HG03175 (cell line): ENCODE measurements around the gene TNFRSF4.
"Not testable (repeated sequence)": the region's sequence is repeated elsewhere in the genome, so short reads cannot be mapped to it uniquely, and the experiment has no call there.

Experiments used
- ATAC-seq: cut with Tn5 transposase; IDR thresholded peaks from one replicate; pipeline ENCODE4 v1.9.1; 2021; ENCODE audit warnings: mild to moderate bottlenecking, moderate library complexity; ENCODE audit not compliant: unreplicated experiment

TNFRSF4 gene

DNA sequence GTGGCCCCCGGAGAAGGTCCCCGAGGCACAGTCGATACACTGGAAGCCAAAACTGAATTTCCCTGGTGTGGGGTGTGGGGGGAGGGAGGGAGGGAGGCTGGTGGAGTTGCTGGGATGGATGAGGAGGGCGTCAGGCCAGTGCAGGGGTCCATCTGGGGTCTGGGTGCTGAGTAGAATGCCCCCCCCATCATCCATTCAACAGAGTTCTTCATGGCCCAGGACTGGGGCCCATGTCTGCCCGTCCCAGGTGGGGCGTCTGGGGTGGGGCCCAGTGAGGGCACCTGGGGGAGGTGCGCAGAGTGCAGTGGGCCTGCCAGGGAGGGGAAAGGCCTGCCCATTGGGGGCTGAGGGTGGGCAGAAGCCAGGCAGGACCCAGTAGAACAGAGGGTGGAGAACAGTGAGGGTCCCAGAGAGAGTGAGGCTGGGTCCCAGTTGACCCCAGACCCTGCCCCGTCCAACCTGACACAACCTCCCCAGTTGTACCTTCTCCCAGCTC is 9.5 kb downstream of the TNFRSF4 start:
- ATAC-seq, result no peak

GRCh38 chr1:1203561-1204424 is 10.2 kb downstream of the TNFRSF4 start:
- ATAC-seq, result no peak

DNA sequence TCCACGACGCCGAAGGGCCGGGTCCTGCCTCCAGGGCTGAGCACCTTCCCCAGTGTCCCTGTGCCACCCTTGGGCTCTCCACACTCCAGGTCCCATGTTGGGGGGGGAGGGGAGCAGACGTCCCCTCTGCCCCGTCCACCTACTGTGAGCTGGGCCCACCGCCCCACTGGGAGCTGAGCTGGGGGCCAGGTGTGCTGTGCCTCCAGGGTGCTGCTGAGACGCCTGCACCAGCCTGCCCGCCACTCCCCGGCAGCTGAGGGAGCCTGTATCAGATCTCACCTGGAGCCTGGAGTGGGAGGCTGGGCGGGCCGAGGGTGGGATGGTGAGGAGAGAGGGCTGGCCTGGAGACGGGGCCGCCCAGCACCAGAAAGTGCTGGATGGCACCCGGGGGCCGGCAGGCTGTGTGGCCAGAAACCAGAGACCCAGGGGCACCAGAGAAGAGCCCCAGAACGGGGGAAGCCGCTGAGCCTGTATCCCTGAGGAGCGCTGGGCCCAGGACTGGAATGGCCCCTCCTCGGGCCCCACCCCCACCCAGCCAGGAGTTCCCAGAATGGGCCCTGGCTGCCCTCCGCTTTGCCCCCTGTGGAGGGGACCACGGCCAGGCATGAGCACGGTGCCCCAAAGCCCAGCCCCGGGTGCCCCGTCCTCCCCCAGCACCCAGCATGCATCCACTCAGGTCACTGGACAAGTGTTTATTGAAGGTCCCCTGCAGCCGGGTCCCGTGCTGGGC is 11.0 kb downstream of the TNFRSF4 start:
- no peak for ATAC-seq

DNA sequence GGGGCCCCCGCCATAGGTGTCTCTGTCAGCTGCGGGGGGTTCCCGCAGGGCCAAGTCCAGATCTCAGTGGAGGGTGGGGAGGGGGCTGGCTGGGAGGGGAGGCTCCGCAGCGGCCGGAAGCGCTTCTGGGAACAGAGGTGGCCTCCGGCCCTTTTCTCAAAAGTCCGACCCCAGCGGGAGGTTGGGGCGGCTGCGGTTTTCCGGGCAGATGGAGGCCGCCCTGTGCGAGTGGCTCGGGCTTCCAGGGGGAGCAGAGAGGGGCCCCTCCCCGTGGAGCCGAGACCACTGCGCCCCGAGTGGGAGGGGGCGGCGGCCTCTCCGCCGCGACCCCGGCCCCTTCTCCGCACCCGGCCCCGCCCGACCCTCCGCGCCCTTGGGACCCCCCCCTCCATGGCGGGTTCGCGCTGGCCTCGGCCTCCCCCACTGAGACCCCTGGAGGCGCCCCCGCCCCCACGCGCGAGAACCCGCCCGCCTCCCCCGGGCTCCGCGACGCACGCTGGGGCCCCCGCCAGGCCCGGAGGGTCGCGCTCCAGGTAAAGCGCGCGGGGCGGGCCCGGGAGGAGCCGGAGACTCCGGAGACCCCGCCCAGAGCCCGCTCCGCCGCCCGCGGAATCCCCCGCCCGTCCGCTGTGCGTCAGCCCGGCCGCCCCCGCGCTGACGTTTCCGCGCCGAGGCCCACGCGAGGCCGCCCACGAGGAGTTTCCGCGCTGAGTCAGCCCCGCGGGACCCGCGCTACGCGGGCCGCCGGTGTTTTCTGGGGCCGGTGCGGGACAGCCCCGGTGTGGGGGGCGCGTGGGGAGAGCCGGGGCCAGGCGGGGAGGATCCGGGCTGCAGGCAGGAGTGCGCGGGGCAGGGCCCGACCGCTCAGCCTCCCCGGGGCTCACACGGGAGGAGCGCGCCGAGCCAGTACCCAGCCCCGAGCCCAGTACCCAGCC is 12.8 kb downstream of the TNFRSF4 start:
- no peak for ATAC-seq

- ATAC-seq, result no peak
Observed at GRCh38 chr1:1199961-1200875, 13.7 kb downstream of the TNFRSF4 start.

GRCh38 chr1:1199141-1199960 is 14.6 kb downstream of the TNFRSF4 start:
- ATAC-seq, result no peak

GRCh38 chr1:1198423-1199140 is 15.4 kb downstream of the TNFRSF4 start:
- ATAC-seq, result no peak

DNA sequence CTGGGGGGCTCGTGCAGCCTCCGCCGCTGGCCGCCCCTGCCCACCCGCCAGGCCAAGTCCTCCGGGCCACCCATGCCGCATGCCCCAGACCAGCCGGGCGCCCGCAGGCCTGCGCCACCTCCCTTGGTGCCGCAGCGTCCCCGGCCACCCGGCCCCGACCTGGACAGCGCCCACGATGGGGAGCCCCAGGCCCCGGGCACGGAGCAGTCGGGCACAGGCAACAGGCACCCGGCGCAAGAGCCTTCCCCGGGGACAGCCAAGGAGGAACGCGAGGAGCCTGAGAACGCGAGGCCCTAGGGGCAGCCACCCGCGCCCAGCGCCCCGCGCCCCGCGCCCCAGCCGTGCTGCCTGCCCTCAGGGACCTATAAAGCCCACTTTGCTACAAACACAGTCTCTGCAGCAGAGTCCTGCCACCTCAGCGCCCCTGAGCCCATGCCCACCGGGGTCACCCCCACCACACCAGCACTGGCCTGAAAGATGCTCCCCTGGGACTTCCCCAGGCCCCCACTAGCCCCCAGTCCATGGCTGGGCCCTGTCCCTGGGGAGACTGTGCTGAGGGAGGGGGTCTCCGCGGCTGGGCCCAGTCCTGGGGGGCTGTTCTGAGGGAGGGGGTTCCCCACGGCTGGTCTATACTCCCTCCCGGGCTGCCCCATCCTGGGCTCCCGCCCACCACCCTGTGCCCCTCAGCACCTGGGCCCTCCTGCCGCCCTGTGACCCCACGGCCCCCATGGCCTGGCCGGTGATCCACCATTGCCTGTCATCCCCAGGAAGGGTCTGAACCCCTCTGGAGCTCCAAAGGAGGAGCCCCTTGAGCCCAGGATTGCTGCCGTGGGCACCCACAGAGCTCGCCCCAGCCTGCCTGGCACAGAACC is 16.2 kb downstream of the TNFRSF4 start:
- no peak for ATAC-seq

DNA sequence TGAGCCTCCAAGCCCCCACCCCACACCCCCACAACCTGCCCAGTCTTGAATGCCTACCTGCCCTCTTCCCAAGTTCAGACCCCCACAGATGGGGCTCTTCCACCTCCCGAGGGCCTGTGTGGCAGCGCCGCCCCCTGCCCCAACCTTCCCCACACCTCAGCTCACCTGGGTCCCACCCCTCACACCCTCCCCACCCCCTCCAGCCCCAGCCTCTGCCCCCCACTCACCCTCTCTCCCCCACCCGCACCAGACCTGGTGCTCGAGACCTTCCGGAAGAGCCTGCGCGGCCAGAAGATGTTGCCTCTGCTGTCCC is 16.8 kb downstream of the TNFRSF4 start:
- no peak for ATAC-seq

DNA sequence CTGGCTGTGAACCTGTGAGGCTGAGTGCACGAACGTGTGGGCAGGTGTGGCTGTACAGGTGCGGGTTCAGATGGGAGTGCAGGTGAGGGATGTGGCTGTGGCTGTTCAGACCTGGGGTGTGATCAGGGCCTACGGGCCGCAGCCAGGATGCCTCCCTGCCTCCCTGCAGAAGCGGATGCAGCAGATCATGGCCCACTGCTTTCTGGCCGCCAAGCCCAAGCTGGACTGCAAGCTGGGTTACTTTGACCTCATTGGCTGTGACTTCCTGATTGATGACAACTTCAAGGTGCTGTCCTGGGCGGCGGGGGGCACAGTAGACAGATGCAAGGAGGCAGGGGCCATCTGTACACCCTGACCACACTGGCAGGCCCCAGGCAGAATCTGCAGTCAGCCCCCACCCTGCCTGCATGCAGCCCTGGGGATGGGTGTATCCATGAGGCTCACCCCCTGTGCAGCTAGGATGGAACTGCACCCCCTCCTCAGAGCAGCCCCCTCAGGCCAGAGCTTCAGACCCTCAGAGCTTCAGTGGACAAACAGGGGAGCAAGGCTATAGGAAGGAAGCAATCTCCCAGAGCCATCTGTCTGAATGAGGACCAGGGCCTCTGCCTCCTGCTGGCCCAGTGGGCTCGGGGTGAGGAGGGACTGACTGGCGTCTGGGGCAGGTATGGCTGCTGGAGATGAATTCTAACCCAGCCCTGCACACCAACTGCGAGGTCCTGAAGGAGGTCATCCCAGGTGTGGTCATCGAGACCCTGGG is 17.3 kb downstream of the TNFRSF4 start:
- no peak for ATAC-seq

GRCh38 chr1:1195726-1196125 is 18.2 kb downstream of the TNFRSF4 start:
- not testable (repeated sequence) for ATAC-seq

DNA sequence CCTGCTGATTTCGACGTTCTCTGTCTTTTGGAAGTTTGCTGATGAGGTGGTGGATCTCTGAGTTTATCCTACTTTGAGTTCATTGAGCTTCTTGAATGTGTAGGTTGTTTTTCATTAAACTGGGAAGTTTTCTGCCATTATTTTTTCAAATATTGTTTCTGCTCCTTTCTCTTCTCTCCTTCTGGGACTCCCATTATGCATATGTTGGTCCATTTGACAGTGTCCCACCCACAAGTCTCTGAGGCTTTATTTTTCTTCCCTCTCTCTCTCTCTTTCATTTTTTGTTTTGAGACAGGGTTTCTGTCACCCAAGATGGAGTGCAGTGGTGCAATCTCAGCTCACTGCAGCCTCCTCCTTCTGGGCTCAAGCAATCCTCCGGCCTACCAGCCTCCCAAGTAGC is 19.2 kb downstream of the TNFRSF4 start:
- no peak for ATAC-seq

GRCh38 chr1:1191734-1192133 is 22.2 kb downstream of the TNFRSF4 start:
- ATAC-seq, result no peak

DNA sequence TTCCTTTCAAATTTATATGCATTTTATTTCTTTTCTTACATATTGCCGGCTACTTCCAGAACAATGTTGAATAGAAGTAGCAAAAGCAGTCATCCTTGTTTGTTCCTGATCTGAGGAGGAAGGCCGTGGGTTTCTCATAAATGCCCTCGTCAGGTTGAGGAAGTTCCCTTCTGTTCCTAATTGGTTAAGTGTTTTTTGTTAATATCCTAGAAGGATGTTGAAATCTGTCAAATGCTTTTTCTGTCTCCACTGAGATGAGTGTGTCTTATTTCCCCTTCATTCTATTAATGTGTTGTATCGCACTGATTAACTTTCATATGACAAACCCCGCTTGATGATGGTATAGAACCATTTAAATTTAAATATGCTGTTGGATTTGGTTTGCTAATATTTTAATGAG is 24.8 kb downstream of the TNFRSF4 start:
- ATAC-seq, result no peak

GRCh38 chr1:1187938-1188337 is 26.0 kb downstream of the TNFRSF4 start:
- ATAC-seq, result no peak

DNA sequence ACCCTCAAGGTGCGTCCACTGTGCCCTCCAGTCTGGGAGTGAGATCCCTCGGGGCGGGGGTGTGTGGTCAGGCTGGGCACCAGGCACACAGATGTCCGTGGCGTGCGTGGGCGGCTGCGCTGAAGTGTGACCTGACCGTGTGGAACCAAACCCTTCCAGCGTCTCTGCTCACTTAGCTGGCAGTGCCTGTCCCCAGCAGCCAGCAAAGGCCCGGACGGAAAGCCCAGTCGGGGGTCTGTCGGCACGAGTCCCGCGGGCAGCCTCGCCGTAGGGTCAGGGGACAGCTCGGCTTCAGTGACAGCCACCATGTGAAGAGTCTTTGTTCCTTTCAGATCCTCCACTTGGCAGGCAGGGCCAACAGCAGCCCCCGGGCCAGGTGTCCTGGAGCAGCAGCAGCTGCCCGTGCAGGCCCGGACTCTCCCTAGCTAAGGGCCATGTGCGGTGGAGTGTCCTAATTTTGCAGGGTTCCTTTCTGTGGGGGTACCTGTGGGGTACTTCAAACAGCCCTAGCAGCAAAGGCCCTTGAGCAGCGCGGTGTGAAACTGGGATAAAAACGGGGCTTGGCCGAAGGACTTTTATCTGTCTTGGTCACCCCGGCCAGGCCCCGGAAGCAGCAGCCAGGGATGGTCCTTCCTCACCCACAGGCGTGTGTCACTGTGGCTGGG is 28.7 kb downstream of the TNFRSF4 start:
- ATAC-seq, result no peak
